ENCODE data around the gene ASCC3.

Gene ASCC3

DNA sequence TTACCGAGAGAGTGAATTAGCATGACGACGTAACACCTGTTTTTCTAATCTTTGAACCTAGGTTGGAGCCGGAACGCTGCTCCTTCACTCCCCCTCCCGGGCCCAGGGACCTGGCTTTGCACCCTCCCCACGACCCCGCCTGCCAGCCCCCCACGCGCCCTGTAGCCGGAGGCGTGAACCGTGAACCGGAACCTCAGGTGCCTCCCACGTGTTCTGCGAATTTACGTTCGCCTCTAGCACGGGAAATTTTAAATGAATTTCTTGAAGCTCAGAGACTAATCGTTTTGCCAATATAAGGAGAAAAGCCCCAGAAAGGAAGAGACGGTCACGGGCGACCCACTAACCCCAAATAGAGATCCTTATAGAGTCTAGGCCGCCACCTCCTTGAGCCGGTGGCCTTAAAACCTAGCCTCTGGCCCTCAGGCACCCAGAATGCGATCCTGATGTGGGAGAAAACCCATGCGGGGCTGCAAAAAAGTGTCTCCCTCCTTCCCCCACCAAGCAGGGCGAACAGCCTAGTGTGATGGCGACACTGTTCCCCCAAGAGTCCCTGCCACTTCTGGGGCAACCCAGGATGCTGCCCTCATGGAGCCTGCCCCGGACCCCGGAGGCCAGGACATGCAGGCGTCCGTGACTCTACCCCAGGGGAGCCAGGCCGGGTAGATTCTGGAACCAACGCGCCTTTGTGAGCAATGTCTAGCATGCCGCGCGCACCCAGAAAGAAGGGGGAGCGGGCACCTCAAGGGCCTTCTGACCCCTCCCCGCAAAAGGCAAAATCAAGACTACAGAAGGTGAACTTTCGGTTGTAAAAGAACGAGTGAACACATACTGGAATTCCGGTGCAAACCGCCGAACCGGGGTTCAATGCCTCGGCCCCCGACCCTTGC is 413.8 kb downstream of the ASCC3 start:
- DNase-seq, result no peak

DNA sequence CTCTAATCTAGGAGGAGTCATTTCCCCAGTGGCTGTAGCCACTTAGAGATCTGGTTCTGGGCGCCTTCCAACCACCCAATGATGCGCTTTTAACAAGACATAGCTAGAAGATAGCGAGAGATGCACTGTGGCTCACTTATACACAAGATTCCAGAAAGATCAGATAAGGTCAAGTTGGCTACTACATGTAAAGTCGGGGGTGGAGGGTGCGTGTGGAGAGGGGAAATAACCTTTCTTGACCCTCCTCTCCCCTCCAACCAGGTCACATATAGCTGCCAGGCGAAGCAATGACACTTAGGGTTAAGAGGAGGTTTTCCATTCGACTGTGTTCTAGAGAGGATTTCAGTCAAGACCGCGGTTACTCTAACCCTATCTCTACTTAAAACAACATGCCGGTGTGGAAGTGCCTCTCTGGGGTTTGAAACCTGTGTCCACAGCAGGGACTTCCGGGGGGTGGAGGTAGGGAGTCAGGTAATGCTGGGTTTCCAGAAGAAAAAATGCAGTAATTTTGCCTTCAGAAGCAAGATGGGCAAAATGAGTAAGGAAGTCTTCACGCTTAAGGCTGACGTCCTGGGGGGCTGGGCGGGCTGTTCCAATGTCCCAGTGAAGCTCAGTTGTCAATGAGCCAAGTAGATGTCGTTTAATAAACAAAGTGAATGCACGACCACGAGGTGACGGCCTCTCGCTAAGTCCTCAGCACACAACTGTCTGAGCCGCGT is 414.6 kb downstream of the ASCC3 start:
- no peak for DNase-seq

DNA sequence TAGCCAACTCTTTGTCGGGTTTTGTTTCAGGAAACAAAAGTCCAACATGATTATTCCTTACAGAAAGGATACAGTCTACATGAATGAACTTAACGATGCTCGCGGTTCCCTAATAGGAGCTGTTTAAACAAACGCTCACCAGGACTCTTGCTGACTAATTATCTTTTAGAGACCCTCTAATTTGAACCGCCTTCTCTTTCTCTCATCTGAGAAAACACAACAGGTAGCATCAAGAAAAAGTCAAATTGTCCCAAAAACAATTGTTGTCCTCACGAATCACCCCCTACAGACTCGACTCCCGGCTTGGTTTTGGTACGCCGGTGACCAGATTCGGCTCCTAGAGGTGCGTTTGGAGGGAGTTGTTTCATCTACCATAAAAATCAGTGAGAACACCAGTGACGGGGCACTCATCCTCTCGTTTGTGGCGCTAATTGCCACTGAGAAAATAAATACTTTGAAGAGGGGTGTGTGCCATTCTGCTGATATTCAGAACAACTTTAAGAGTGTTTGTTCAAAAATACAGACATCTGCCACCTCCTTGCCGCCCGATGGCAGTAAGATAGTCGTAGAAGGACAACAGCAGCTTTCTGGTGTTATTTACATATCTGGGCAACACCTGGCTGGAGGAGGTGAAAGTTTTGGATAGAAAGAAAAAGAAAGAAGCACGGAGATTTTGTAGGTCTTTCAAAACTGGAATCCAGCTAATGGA is 415.3 kb downstream of the ASCC3 start:
- no peak for DNase-seq

- DNase-seq, result no peak
These were observed 416.0 kb downstream of the ASCC3 start, which contains the start of gene SIM1 for GRCh38 chr6:100464903-100465700. Gene SIM1 (minus strand): TSS chr6:100464921. CDS start chr6:100463468, 1,453 bp downstream.

- DNase-seq, result no peak
These were observed 416.8 kb downstream of the ASCC3 start for GRCh38 chr6:100464162-100464851.

DNA sequence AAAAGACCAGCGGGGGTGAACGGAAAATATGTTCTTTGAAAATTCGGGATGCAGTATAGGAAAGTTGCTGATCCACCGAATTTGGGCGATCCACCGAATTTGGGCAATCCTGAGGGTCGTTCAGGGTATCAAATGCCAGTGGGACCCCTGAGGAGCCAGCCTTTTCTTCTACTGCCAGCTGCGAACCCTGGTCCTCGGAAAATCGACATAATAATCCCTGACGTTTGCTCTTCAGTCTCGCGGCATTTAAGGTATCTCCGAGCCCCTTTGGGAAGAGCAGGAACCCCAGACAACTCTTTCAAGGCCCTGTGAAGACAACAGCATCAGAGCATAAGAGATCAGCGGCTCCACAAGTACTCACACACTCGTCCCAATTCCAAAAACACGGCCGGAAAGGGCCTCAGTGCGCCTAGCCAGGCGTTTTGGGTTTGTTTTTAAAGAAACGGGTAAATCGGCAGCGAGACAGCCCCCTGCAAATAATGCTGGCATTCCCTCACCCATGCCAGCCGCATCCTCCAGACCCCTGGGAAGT is 417.4 kb downstream of the ASCC3 start:
- no peak for DNase-seq

DNA sequence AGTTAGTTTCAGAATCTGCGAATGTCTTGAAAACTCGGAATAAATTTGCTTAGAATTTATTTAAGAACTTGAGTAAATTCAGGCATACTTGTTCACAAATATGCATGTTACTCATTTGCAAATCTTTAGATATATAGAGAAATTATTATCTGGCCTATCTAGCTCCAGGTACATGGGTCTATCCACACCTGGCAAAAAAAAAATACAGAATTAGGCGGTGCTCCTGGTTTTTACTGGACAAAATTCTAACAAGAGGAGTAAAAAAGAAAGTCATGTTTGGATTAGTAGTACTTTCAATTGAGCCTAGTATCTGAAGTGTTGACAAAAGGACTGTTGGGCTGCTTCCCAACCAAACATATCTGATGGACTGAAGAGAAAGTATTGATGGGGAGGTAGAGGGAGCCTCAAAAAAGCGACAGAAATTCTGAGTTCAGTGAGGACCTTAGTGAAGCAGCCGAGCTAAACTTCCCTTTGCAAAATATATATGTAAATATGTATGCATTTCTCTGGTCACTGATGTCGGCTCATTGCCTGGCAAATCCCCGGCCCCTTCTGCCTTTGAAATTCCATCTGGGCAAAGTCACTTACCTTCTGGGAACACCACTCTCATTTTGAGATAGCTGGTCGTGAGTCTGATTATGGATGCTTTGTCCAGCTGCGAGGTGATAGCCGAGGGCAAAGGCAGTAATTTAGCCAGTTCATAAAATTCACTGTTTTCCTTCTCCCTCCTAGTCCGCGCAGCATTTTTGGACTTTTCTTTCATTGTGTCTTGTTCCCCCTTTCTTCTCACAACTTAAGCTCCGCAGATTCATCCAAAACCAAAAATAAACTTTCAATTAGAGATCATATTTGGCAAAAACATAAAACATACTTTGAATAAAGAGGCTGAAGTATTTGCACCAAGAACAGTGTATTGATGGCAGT is 418.2 kb downstream of the ASCC3 start:
- no peak for DNase-seq

DNA sequence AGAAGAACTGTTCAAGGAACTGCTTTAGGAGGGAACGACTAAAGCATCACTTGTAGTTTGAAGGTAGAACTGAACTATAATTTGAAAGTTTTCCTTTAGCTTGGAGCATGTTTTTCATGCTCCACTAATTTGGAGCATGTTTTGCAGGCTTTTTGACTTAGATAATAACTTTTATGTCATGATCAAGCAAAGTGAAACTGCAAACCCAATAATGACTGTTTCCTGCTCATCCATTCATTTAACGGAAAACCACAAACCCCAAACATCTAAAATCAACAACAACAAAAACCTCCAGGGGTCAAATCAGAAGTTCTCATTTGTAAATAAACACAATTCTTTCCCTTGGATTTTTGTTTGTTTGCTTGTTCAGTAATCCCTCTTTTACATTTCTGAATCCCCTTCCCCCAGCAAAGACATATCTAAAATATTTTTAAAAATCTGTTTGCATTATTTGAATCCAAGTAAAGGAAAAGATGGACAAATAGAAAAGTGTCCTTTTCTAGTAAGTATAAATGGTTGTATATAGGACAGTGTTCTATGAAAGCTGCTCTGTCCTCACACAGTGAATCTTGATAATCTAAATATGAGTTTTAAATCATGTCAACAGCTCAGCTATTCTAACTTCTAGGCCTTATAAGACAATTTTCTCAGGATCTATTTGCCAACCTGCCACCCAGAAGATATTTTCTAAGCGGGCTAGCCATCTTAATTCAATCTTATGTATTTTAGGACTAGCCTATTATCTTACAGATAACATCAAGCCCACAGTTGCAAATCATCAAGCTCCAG is 419.0 kb downstream of the ASCC3 start:
- no peak for DNase-seq

DNA sequence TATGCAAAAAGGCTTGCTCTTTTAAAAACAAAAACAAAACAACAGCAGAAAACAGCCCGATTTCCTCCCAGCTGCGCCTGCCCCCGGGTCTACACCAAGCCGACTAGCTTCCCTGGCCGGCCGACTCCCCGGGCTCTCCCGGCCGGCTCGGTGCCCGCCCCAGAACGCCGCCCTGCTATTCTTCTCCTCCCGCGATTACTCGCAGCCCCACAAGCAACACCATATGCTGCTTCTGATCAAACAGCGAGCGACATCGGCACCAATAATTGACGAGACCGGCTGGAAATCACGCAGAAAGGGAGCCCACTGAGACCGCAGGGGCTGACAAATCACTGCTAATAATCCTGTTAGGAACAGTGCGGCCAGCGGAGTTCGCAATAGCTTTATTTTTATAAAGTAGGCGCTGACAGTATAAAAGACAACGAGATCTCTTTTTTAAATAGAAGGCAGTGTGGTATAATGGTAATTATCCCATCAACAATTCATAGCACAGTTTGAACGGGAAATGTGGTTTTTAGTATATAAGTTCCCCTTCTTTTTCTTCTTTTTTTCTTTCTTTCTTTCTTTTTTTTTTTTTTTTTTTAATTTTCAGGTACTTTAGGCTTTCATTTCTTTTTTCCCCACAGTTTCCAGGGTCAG is 419.7 kb downstream of the ASCC3 start:
- no peak for DNase-seq

DNA sequence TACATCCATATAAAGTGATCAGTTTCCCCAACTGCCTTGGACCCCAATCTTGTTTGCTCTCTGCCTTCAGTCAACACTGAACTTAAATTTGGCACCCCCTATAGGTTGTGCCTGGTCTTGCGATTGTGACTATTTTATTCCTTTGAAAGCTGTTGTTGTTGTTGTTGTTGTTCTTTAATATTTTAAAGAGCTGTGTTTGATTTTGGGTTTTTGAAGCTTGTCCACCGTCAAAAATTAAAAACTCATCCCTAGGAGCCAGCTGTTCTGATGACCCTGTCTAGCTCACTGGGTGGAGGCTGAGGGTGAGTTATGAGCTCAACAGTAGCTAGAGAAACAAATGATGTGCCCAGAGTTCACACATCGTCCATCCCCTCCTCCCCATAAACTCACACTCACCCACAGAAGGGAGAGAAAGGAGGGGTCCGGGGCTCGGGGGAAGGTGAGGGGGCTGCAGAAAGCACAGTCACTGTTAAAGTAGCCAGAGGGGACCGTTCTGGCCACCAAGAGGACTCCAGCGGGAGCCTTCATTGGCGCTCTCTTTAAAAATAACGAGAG is 420.4 kb downstream of the ASCC3 start:
- no peak for DNase-seq

GRCh38 chr6:100459592-100460184 is 421.4 kb downstream of the ASCC3 start:
- no peak for DNase-seq

GRCh38 chr6:100458841-100459591 is 422.1 kb downstream of the ASCC3 start:
- no peak for DNase-seq
